Stimulated activated naive CD4-positive, alpha-beta T cell treated with Interleukin-2 at 50 U/mL for 16 hours (primary cell): ENCODE data around the gene GBP1.
"Not testable (repeated sequence)": the region's sequence is repeated elsewhere in the genome, so short reads cannot be mapped to it uniquely, and the experiment has no call there.

ENCODE experiments used
- DNase-seq: peaks from one replicate; lab custom pipeline; 2025; lab: John Stamatoyannopoulos, UW

The GBP1 gene

GRCh38 chr1:89051300-89051954 lies 13.6 kb downstream of the GBP1 start:
- DNase-seq: no peak

- no peak for DNase-seq
These were observed 14.4 kb downstream of the GBP1 start for GRCh38 chr1:89050649-89051033.

- DNase-seq: not testable (repeated sequence)
These were observed 14.9 kb downstream of the GBP1 start for GRCh38 chr1:89049901-89050648.

GRCh38 chr1:89049187-89049586 lies 15.8 kb downstream of the GBP1 start:
- DNase-seq: not testable (repeated sequence)

GRCh38 chr1:89047734-89048133 lies 17.3 kb downstream of the GBP1 start:
- no peak for DNase-seq

GRCh38 chr1:89046318-89047183 lies 18.5 kb downstream of the GBP1 start:
- DNase-seq: peak; percentile 18

GRCh38 chr1:89044970-89045721 lies 19.9 kb downstream of the GBP1 start:
- DNase-seq: no peak

- no peak for DNase-seq
These were observed 21.1 kb downstream of the GBP1 start for GRCh38 chr1:89043940-89044339.

- DNase-seq: no peak
These were observed 22.5 kb downstream of the GBP1 start for GRCh38 chr1:89042491-89042890.

- no peak for DNase-seq
These were observed 23.3 kb downstream of the GBP1 start for GRCh38 chr1:89041721-89042120.

- peak; percentile 16 for DNase-seq
These were observed 23.8 kb downstream of the GBP1 start for GRCh38 chr1:89041119-89041641.

- DNase-seq: no peak
These were observed 24.7 kb downstream of the GBP1 start for GRCh38 chr1:89040315-89040626.

GRCh38 chr1:89037186-89037585 lies 27.8 kb downstream of the GBP1 start:
- no peak for DNase-seq

GRCh38 chr1:89035080-89035479 lies 29.9 kb downstream of the GBP1 start:
- no peak for DNase-seq

GRCh38 chr1:89034004-89034403 lies 31.0 kb downstream of the GBP1 start:
- DNase-seq: not testable (repeated sequence)

- DNase-seq: not testable (repeated sequence)
These were observed 36.0 kb downstream of the GBP1 start for GRCh38 chr1:89029051-89029450.

GRCh38 chr1:89025928-89026327 lies 39.1 kb downstream of the GBP1 start:
- no peak for DNase-seq

GRCh38 chr1:89023026-89023425 lies 42.0 kb downstream of the GBP1 start:
- no peak for DNase-seq

GRCh38 chr1:89022167-89022959 lies 42.6 kb downstream of the GBP1 start, which contains the start of gene GBP3:
GBP3 (minus strand) TSS chr1:89022866; CDS start chr1:89020721, 2,145 bp downstream.
- no peak for DNase-seq

GRCh38 chr1:89018318-89018717 lies 46.7 kb downstream of the GBP1 start:
- DNase-seq: not testable (repeated sequence)

GRCh38 chr1:89008511-89008910 lies 56.5 kb downstream of the GBP1 start:
- DNase-seq: no peak
